Measurements from ENCODE around the gene FOXP1.
"Not testable (repeated sequence)": the region's sequence is repeated elsewhere in the genome, so short reads cannot be mapped to it uniquely, and the experiment has no call there.

Gene FOXP1

DNA sequence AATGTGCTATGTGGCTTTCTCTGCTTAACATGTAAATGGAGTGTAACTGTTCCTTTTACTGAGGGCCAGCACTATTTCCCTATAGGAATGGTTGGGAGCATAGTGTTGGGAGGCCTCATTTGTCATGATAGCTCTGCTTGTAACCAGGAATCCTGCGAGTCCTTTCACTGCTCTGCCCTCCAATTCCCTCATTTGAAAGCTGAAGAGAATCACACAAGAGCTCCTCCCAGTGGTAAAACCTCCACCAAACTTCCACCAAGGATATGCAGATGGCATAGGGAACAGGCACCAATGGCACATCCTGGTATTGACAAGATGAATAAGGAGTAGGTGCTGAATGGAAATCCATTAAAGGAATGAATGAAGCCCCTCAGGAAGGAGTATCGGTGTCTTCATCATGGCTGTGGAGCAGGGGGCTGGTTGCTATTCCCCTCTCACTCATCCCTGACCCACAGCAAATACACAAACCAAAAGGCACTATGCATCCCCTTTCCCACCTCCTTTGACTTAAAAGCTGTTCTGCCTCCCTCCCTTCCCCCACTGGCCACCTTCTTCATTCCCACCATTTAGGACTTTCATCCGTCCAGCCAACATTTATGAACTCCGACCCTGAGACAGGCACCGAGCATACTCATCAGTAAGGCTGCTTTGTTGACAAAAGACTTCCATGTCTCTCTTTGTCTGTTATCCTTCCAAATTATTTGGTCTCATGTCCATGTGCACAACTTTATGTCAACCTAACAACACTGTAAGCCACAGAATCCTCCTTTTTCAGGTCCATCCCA lies 560.8 kb downstream of the FOXP1 start:
- H4K20me1 ChIP-seq (ENCODE audit: control insufficient read depth, insufficient read depth, low read depth, low read length) = no peaks in the 10 kb centered on the region
- TF ChIP-seq EZH2phosphoT487 (IDR thresholded peaks at IDR 0.05; ENCODE audit: borderline replicate concordance, low read length) = no peak
- TF ChIP-seq, protein P1, sequence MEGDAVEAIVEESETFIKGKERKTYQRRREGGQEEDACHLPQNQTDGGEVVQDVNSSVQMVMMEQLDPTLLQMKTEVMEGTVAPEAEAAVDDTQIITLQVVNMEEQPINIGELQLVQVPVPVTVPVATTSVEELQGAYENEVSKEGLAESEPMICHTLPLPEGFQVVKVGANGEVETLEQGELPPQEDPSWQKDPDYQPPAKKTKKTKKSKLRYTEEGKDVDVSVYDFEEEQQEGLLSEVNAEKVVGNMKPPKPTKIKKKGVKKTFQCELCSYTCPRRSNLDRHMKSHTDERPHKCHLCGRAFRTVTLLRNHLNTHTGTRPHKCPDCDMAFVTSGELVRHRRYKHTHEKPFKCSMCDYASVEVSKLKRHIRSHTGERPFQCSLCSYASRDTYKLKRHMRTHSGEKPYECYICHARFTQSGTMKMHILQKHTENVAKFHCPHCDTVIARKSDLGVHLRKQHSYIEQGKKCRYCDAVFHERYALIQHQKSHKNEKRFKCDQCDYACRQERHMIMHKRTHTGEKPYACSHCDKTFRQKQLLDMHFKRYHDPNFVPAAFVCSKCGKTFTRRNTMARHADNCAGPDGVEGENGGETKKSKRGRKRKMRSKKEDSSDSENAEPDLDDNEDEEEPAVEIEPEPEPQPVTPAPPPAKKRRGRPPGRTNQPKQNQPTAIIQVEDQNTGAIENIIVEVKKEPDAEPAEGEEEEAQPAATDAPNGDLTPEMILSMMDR (IDR thresholded peaks at IDR 0.05; ENCODE audit: low read depth, low read length, poor library complexity, severe bottlenecking) = peak; percentile 26
- no peaks in the 10 kb centered on the region for H3K9me3 ChIP-seq (ENCODE audit: control insufficient read depth, insufficient read depth, low read length)
- no peaks in the 10 kb centered on the region for H3K9me2 ChIP-seq (replicated peaks; ENCODE audit: control insufficient read depth, low read length)
- no peaks in the 10 kb centered on the region for H3K79me2 ChIP-seq (ENCODE audit: control insufficient read depth, low read length)
- H3F3A ChIP-seq (ENCODE audit: control insufficient read depth, insufficient read depth) = no peaks in the 10 kb centered on the region
- H3K27ac ChIP-seq (ENCODE audit: low read depth, low read length) = no peak overlapping the region
- H3K4me3 ChIP-seq (ENCODE audit: low read length) = no peak overlapping the region
- H3K27me3 ChIP-seq (ENCODE audit: control insufficient read depth, low read length) = no peaks in the 10 kb centered on the region
- no peaks in the 10 kb centered on the region for H3K36me3 ChIP-seq (ENCODE audit: control insufficient read depth, low read length)
- H3K4me1 ChIP-seq (ENCODE audit: control insufficient read depth, low read length) = no peaks in the 10 kb centered on the region
- no peak overlapping the region for H3K4me2 ChIP-seq (ENCODE audit: low read length)

DNA sequence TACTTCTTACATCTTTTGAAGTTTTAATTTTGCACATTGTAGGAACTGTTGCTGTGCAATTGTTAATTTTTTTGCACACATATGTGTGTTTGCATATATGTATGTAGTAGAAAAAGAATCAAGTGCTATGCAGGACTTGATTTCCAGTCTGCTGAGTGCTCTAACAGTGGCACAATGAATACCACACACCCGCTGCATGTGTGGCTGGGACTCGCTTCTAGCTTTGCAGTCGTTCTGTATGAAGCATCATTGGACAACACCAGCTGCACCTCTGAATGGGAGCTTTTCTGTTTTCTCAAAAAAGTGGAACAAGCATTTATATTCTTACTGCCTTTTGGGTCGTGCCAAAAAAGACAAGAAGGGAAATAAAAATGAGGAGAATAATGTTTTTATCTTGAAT lies 564.7 kb downstream of the FOXP1 start:
- H3K79me2 ChIP-seq (ENCODE audit: control insufficient read depth, low read length) = no peaks in the 10 kb centered on the region

DNA sequence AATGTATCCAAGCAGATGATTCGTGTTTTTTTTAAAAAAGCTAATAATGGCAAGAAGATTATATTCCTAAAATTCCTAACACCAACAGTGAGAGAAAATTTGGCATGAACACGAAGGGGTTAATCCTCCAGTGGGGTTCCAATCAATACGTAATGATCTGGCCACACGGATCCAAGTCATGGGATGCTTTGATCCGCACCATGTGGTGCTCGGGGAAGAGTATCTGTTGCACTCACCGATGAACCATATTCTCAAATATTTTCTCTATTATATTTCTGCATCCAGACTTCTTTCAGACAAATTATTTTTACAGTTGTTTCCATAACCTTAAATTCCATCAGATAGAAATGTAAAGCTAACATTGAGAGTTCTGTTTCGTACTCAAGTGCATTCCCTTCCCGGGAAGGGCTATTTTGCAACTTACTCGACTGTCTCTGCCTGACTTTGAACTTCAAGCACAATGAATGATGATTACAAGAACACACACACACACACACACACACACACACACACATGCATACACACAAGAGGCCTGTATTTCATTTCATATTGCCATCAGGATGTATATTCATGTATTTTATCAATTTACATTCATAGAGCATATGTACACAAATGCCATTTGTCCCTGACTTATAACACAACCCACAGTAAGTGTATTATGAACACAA lies 567.2 kb downstream of the FOXP1 start:
- Histone ChIP-seq H3K4me3 (ENCODE audit: low read length) (no peak overlapping the region), H3K27me3 (ENCODE audit: control insufficient read depth, low read length) (no peaks in the 10 kb centered on the region), H3K9me3 (ENCODE audit: control insufficient read depth, insufficient read depth, low read length) (no peaks in the 10 kb centered on the region), H3F3A (ENCODE audit: control insufficient read depth, insufficient read depth) (peaks cover 2% of the 10 kb centered on the region; the same call in 1 of the 2 replicates), H3K9me2 (replicated peaks; ENCODE audit: control insufficient read depth, low read length) (no peaks in the 10 kb centered on the region), H3K4me2 (ENCODE audit: low read length) (no peak overlapping the region), H3K79me2 (ENCODE audit: control insufficient read depth, low read length) (no peaks in the 10 kb centered on the region), H3K36me3 (ENCODE audit: control insufficient read depth, low read length) (peaks cover 16% of the 10 kb centered on the region), H3K4me1 (ENCODE audit: control insufficient read depth, low read length) (peaks cover 12% of the 10 kb centered on the region), H4K20me1 (ENCODE audit: control insufficient read depth, insufficient read depth, low read depth, low read length) (no peaks in the 10 kb centered on the region), H3K27ac (ENCODE audit: low read depth, low read length) (no peak overlapping the region)
- no peak for TF ChIP-seq EZH2phosphoT487 (IDR thresholded peaks at IDR 0.05; ENCODE audit: borderline replicate concordance, low read length)
- TF ChIP-seq, protein P1 (IDR thresholded peaks at IDR 0.05; ENCODE audit: low read depth, low read length, poor library complexity, severe bottlenecking) = no peak

More for the DNA sequence above, 564.7 kb downstream of the FOXP1 start:
- H3K9me3 ChIP-seq (ENCODE audit: control insufficient read depth, insufficient read depth, low read length) = no peaks in the 10 kb centered on the region
- H3K4me1 ChIP-seq (ENCODE audit: control insufficient read depth, low read length) = no peaks in the 10 kb centered on the region
- H3K36me3 ChIP-seq (ENCODE audit: control insufficient read depth, low read length) = peaks cover 13% of the 10 kb centered on the region
- H3K4me2 ChIP-seq (ENCODE audit: low read length) = no peak overlapping the region
- H3K27ac ChIP-seq (ENCODE audit: low read depth, low read length) = no peak overlapping the region
- no peaks in the 10 kb centered on the region for H4K20me1 ChIP-seq (ENCODE audit: control insufficient read depth, insufficient read depth, low read depth, low read length)
- H3K9me2 ChIP-seq (replicated peaks; ENCODE audit: control insufficient read depth, low read length) = no peaks in the 10 kb centered on the region
- peaks cover 2% of the 10 kb centered on the region; the same call in 1 of the 2 replicates for H3F3A ChIP-seq (ENCODE audit: control insufficient read depth, insufficient read depth)
- no peaks in the 10 kb centered on the region for H3K27me3 ChIP-seq (ENCODE audit: control insufficient read depth, low read length)
- TF ChIP-seq, protein P1 (IDR thresholded peaks at IDR 0.05; ENCODE audit: low read depth, low read length, poor library complexity, severe bottlenecking) = no peak
- no peak for TF ChIP-seq EZH2phosphoT487 (IDR thresholded peaks at IDR 0.05; ENCODE audit: borderline replicate concordance, low read length)
- no peak overlapping the region for H3K4me3 ChIP-seq (ENCODE audit: low read length)

DNA sequence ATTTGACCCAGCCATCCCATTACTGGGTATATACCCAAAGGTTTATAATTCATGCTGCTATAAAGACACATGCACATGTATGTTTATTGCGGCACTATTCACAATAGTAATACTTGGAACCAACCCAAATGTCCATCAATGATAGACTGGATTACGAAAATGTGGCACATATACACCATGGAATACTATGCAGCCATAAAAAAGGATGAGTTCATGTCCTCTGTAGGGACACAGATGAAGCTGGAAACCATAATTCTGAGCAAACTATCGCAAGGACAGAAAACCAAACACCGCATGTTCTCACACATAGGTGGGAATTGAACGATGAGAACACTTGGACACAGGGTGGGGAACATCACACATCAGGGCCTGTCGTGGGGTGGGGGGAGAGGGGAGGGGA lies 568.9 kb downstream of the FOXP1 start:
- H3K27ac ChIP-seq (ENCODE audit: low read depth, low read length); H4K20me1 ChIP-seq (ENCODE audit: control insufficient read depth, insufficient read depth, low read depth, low read length); H3F3A ChIP-seq (ENCODE audit: control insufficient read depth, insufficient read depth); H3K9me2 ChIP-seq (replicated peaks; ENCODE audit: control insufficient read depth, low read length); H3K4me2 ChIP-seq (ENCODE audit: low read length); H3K4me3 ChIP-seq (ENCODE audit: low read length); H3K27me3 ChIP-seq (ENCODE audit: control insufficient read depth, low read length); H3K9me3 ChIP-seq (ENCODE audit: control insufficient read depth, insufficient read depth, low read length); H3K79me2 ChIP-seq (ENCODE audit: control insufficient read depth, low read length): not testable (repeated sequence)
- H3K4me1 ChIP-seq (ENCODE audit: control insufficient read depth, low read length) = peaks cover 15% of the 10 kb centered on the region
- H3K36me3 ChIP-seq (ENCODE audit: control insufficient read depth, low read length) = peaks cover 16% of the 10 kb centered on the region
